ENCODE measurements around the gene PPP1R14C. TPM values are rescaled to one million over a fixed set of nuclear protein-coding genes. Genes with fewer than 3 reads are reported as not detected.

The PPP1R14C gene
- total RNA-seq, 6 experiments from 2014 or later: 0.17 TPM; not detected in 5

DNA sequence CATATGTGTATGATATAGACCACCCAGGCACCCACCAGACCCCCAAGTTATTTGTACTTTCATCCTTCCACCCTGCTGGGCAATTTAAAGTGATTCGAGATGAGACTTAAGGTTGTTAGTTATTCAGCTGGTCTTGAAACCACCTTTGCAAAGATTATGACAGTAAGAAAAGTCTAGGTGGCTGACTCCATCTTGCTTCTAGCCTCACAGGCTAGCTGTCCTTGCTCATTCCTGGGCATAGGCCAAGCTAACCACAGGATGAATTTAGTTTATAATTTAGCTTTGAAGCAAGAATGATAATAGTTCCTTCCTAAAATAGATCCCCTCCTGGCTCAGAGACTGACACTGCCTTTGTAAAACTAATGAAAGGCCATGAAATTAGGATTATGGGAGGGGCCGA lies 154.0 kb downstream of the PPP1R14C start:
- Mint-ChIP-seq H3K4me1 (ENCODE audit: low read depth) (peaks cover 33% of the 10 kb centered on the region), H3K27me3 (ENCODE audit: insufficient read depth) (no peaks in the 10 kb centered on the region; the same call in none of the 2 replicates)
- DNase-seq: no peak

DNA sequence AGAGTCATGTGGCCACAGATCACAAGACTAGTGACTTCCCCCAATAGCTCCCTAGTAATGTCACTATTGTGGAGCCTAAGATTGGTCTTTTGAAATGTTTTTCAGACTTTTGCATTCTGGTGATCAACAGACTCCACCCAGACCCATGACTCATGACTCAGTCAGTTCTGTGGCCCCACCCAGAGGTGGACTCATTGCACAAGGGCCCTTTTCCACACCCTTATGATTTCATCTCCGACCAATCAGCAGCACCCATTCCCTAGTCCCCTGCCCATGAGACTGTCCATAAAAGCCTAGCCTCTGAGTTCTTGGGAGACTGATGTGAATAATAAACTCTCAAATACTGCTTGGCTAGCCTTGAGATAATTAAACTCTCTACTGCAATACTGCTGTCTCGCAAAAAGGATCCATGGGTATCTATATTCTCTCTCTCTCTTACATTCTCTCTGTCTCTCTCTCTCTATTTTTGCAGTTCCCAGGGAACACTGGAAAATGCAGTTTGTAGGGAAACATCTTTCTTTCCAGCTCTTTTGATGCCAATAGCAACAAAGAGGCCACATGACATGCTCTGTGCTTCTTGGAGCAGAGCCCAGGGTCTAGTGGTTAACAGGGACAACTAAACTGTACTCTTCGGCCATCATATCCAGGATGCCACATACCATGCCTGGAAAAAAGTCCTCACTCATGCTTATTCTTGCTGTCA lies 154.6 kb downstream of the PPP1R14C start:
- Mint-ChIP-seq H3K36me3 (ENCODE audit: low read depth) (peaks cover 13% of the 10 kb centered on the region), H3K4me3 (no peak overlapping the region), H3K4me1 (ENCODE audit: low read depth) (peaks cover 39% of the 10 kb centered on the region), H3K27me3 (ENCODE audit: insufficient read depth) (no peaks in the 10 kb centered on the region; the same call in none of the 2 replicates), H3K27ac (peak overlapping the region; percentile 27; the same call in 1 of the 2 replicates), H3K9me3 (peaks cover 24% of the 10 kb centered on the region)
- DNase-seq: peak; percentile 16
- TF ChIP-seq, protein P1, sequence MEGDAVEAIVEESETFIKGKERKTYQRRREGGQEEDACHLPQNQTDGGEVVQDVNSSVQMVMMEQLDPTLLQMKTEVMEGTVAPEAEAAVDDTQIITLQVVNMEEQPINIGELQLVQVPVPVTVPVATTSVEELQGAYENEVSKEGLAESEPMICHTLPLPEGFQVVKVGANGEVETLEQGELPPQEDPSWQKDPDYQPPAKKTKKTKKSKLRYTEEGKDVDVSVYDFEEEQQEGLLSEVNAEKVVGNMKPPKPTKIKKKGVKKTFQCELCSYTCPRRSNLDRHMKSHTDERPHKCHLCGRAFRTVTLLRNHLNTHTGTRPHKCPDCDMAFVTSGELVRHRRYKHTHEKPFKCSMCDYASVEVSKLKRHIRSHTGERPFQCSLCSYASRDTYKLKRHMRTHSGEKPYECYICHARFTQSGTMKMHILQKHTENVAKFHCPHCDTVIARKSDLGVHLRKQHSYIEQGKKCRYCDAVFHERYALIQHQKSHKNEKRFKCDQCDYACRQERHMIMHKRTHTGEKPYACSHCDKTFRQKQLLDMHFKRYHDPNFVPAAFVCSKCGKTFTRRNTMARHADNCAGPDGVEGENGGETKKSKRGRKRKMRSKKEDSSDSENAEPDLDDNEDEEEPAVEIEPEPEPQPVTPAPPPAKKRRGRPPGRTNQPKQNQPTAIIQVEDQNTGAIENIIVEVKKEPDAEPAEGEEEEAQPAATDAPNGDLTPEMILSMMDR (IDR thresholded peaks at IDR 0.05): no peak

More for the DNA sequence above, 154.0 kb downstream of the PPP1R14C start:
- Mint-ChIP-seq H3K36me3 (ENCODE audit: low read depth) (peaks cover 13% of the 10 kb centered on the region), H3K9me3 (peaks cover 24% of the 10 kb centered on the region), H3K4me3 (no peak overlapping the region), H3K27ac (no peak overlapping the region)
- TF ChIP-seq, protein P1 (IDR thresholded peaks at IDR 0.05): no peak

DNA sequence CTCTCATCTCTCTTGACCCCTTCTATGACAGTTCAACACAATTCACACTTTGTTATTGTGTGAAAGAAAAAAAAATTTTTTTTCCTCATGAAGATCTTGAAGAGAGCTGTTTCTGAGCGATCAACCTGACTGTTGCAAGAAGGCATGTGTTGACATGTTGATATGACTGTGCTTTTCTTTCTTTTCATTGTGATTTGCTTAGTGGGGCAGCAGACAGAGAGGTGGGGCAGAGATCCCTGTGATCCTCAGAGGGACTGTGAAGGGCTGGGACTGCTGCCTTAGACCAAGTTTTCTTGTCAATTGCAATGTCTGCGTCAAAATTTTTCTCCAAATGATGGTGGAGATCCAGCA lies 155.2 kb downstream of the PPP1R14C start:
- Mint-ChIP-seq H3K4me1 (ENCODE audit: low read depth) (peaks cover 37% of the 10 kb centered on the region), H3K27ac (no peak overlapping the region), H3K9me3 (peaks cover 24% of the 10 kb centered on the region), H3K4me3 (no peak overlapping the region), H3K36me3 (ENCODE audit: low read depth) (peaks cover 13% of the 10 kb centered on the region), H3K27me3 (ENCODE audit: insufficient read depth) (no peaks in the 10 kb centered on the region; the same call in 1 of the 2 replicates)
- TF ChIP-seq, protein P1 (IDR thresholded peaks at IDR 0.05): no peak
- no peak for DNase-seq

DNA sequence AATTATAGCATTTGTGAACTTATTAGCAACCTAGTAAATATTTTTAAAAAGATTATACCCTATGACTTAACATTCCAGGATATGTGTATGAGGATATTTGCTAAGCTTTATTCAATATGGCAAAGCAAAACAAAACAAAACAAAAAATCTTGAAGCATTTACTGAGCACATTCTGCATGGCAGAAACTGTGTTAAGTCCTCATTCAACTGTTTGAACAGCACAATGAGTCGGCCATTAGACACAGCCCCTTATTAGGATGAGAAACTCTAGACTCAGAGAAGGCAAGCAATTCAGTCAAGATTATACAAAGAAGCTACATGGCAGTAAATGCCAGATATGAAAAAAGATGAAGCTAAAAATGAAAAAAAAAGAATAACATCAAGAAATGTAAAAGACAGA lies 155.8 kb downstream of the PPP1R14C start:
- Mint-ChIP-seq H3K36me3 (ENCODE audit: low read depth) (peaks cover 13% of the 10 kb centered on the region), H3K4me1 (ENCODE audit: low read depth) (peaks cover 30% of the 10 kb centered on the region), H3K27ac (no peak overlapping the region), H3K9me3 (peaks cover 24% of the 10 kb centered on the region), H3K27me3 (ENCODE audit: insufficient read depth) (no peaks in the 10 kb centered on the region; the same call in 1 of the 2 replicates), H3K4me3 (no peak overlapping the region)
- DNase-seq: no peak
- TF ChIP-seq, protein P1 (IDR thresholded peaks at IDR 0.05): no peak

Other genes with a start within 250 kb of the PPP1R14C start
- gene RAET1E, start 244.9 kb upstream of the PPP1R14C start, total RNA-seq (2021; fragmentation: NEBNext Ultra II Directional; extraction: Animal tissue kit (Norgen Biotek cat#: 25700)): under 1 TPM in 5 of 6 experiments, not detected in 1; 0.14 to 0.41 (median 0.26) TPM
- 1 to 10 TPM in 2 of 6 experiments, under 1 TPM in 4; 0.64 to 1.1 (median 0.83) TPM for gene RAET1G, start 219.9 kb upstream of the PPP1R14C start, total RNA-seq (2021; fragmentation: NEBNext Ultra II Directional; extraction: Animal tissue kit (Norgen Biotek cat#: 25700))
- 10 to 100 TPM; 16.2 to 23.2 (median 19.4) TPM for gene ULBP2, start 201.0 kb upstream of the PPP1R14C start, total RNA-seq (2021; fragmentation: NEBNext Ultra II Directional; extraction: Animal tissue kit (Norgen Biotek cat#: 25700))
- 10 to 100 TPM in 2 of 6 experiments, 1 to 10 TPM in 4; 8.6 to 12.7 (median 9.8) TPM for gene ULBP1, start 179.1 kb upstream of the PPP1R14C start, total RNA-seq (2021; fragmentation: NEBNext Ultra II Directional; extraction: Animal tissue kit (Norgen Biotek cat#: 25700))
- gene RAET1L, start 117.5 kb upstream of the PPP1R14C start, total RNA-seq (2021; fragmentation: NEBNext Ultra II Directional; extraction: Animal tissue kit (Norgen Biotek cat#: 25700)): not detected
- 10 to 100 TPM; 11.2 to 15.8 (median 12.7) TPM for gene ULBP3, start 73.9 kb upstream of the PPP1R14C start, total RNA-seq (2021; fragmentation: NEBNext Ultra II Directional; extraction: Animal tissue kit (Norgen Biotek cat#: 25700))
- not detected for gene IYD, start 226.0 kb downstream of the PPP1R14C start, total RNA-seq (2021; fragmentation: NEBNext Ultra II Directional; extraction: Animal tissue kit (Norgen Biotek cat#: 25700))